ENCODE results near the gene COX5A. TPM values are rescaled to one million over a fixed set of nuclear protein-coding genes. Genes with fewer than 3 reads are reported as not detected.
A peak's percentile ranks its signal among the peaks of the same experiment; 100 is the strongest.

The COX5A gene
- total and polyA plus RNA-seq, 2 of the 13 experiments (the other 11 are each of a cell fraction or from before 2014, with no cell fraction given) = 158 to 218 TPM

DNA sequence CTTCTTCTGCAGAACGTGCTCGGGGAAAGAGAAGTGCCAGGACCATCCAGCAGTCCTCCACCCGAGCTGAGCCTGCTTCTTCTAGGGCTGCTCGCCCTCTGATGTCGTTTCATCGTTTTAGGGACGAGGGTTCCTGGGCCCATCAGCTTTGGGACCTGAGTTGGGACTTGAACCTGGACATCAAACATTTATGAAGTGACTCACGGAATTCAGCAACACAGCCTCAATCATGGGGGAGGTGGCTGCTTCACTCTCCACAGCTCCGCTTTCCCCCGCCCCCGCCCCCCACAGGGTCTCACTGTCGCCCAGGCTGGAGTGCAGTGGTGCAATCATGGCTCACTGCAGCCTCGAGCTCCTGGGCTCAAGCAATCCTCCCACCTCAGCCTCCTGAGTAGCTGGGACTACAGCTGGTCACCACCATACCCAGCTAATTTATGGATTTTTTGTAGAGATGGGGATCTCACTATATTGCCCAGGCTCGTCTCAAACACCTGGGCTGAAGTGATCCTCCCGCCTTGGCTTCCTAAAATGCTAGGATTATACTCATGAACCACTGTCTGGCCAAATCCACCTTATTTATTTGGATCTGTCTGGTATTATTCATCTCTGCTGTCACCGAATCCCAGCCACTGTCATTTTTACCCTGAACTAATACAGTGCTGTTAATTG, 64.0 kb downstream of the COX5A start (continued):
- TF ChIP-seq, protein P1, sequence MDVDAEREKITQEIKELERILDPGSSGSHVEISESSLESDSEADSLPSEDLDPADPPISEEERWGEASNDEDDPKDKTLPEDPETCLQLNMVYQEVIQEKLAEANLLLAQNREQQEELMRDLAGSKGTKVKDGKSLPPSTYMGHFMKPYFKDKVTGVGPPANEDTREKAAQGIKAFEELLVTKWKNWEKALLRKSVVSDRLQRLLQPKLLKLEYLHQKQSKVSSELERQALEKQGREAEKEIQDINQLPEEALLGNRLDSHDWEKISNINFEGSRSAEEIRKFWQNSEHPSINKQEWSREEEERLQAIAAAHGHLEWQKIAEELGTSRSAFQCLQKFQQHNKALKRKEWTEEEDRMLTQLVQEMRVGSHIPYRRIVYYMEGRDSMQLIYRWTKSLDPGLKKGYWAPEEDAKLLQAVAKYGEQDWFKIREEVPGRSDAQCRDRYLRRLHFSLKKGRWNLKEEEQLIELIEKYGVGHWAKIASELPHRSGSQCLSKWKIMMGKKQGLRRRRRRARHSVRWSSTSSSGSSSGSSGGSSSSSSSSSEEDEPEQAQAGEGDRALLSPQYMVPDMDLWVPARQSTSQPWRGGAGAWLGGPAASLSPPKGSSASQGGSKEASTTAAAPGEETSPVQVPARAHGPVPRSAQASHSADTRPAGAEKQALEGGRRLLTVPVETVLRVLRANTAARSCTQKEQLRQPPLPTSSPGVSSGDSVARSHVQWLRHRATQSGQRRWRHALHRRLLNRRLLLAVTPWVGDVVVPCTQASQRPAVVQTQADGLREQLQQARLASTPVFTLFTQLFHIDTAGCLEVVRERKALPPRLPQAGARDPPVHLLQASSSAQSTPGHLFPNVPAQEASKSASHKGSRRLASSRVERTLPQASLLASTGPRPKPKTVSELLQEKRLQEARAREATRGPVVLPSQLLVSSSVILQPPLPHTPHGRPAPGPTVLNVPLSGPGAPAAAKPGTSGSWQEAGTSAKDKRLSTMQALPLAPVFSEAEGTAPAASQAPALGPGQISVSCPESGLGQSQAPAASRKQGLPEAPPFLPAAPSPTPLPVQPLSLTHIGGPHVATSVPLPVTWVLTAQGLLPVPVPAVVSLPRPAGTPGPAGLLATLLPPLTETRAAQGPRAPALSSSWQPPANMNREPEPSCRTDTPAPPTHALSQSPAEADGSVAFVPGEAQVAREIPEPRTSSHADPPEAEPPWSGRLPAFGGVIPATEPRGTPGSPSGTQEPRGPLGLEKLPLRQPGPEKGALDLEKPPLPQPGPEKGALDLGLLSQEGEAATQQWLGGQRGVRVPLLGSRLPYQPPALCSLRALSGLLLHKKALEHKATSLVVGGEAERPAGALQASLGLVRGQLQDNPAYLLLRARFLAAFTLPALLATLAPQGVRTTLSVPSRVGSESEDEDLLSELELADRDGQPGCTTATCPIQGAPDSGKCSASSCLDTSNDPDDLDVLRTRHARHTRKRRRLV (CRISPR knock-in tag; IDR thresholded peaks at IDR 0.05) = no peak
- TF ChIP-seq, protein P2, sequence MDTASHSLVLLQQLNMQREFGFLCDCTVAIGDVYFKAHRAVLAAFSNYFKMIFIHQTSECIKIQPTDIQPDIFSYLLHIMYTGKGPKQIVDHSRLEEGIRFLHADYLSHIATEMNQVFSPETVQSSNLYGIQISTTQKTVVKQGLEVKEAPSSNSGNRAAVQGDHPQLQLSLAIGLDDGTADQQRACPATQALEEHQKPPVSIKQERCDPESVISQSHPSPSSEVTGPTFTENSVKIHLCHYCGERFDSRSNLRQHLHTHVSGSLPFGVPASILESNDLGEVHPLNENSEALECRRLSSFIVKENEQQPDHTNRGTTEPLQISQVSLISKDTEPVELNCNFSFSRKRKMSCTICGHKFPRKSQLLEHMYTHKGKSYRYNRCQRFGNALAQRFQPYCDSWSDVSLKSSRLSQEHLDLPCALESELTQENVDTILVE (CRISPR knock-in tag; IDR thresholded peaks at IDR 0.05) = no peak
- TF ChIP-seq LCORL (IDR thresholded peaks at IDR 0.05) = no peak
- TF ChIP-seq LCORL (CRISPR knock-in tag; IDR thresholded peaks at IDR 0.05) = 0 out of 2 replicates have a peak, but pooled peaks have one; percentile 11
- TF ChIP-seq SMAD3 (CRISPR knock-in tag; IDR thresholded peaks at IDR 0.05) = 0 out of 2 replicates have a peak, but pooled peaks have one; percentile 2
- TF ChIP-seq ZNF616 (CRISPR knock-in tag; IDR thresholded peaks at IDR 0.05; ENCODE audit: low read depth) = no peak
- peak; percentile 6; the same call in 1 of the 2 replicates for TF ChIP-seq ZNF331 (CRISPR knock-in tag; IDR thresholded peaks at IDR 0.05)
- no peak for TF ChIP-seq ZNF619 (CRISPR knock-in tag; IDR thresholded peaks at IDR 0.05)
- TF ChIP-seq ZNF3 (CRISPR knock-in tag; IDR thresholded peaks at IDR 0.05) = peak; percentile 89
- no peak for TF ChIP-seq NCOR1 (IDR thresholded peaks at IDR 0.05; ENCODE audit: borderline replicate concordance, low read length)
- no peak for TF ChIP-seq PHF5A (CRISPR knock-in tag; IDR thresholded peaks at IDR 0.05; ENCODE audit: low read depth, unreplicated experiment)
- TF ChIP-seq NAIF1 (CRISPR knock-in tag; IDR thresholded peaks at IDR 0.05; ENCODE audit: borderline replicate concordance) = 0 out of 2 replicates have a peak, but pooled peaks have one; percentile 27
- TF ChIP-seq YEATS4 (CRISPR knock-in tag; IDR thresholded peaks at IDR 0.05; ENCODE audit: borderline replicate concordance) = 0 out of 2 replicates have a peak, but pooled peaks have one; percentile 5
- TF ChIP-seq, protein P3, sequence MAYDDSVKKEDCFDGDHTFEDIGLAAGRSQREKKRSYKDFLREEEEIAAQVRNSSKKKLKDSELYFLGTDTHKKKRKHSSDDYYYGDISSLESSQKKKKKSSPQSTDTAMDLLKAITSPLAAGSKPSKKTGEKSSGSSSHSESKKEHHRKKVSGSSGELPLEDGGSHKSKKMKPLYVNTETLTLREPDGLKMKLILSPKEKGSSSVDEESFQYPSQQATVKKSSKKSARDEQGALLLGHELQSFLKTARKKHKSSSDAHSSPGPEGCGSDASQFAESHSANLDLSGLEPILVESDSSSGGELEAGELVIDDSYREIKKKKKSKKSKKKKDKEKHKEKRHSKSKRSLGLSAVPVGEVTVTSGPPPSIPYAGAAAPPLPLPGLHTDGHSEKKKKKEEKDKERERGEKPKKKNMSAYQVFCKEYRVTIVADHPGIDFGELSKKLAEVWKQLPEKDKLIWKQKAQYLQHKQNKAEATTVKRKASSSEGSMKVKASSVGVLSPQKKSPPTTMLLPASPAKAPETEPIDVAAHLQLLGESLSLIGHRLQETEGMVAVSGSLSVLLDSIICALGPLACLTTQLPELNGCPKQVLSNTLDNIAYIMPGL (CRISPR knock-in tag; IDR thresholded peaks at IDR 0.05; ENCODE audit: borderline replicate concordance in 1 of 2, low read depth in 1 of 2) = 0 out of 4 replicates have a peak, but pooled peaks of 1 of the 2 experiments have one; percentile 12
- TF ChIP-seq, protein P4, sequence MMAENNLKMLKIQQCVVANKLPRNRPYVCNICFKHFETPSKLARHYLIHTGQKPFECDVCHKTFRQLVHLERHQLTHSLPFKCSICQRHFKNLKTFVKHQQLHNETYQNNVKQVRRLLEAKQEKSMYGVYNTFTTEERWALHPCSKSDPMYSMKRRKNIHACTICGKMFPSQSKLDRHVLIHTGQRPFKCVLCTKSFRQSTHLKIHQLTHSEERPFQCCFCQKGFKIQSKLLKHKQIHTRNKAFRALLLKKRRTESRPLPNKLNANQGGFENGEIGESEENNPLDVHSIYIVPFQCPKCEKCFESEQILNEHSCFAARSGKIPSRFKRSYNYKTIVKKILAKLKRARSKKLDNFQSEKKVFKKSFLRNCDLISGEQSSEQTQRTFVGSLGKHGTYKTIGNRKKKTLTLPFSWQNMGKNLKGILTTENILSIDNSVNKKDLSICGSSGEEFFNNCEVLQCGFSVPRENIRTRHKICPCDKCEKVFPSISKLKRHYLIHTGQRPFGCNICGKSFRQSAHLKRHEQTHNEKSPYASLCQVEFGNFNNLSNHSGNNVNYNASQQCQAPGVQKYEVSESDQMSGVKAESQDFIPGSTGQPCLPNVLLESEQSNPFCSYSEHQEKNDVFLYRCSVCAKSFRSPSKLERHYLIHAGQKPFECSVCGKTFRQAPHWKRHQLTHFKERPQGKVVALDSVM (CRISPR knock-in tag; IDR thresholded peaks at IDR 0.05) = peak; percentile 99
- peak; percentile 13; the same call in 1 of the 2 replicates for TF ChIP-seq CEBPG (CRISPR knock-in tag; IDR thresholded peaks at IDR 0.05)

All from HepG2 (cell line).